H1 (cell line): ENCODE measurements around the gene CFAP92.

Source experiments
- CREB1 ChIP-seq: IDR thresholded peaks from 2 replicates; pipeline ENCODE4 v1.6.1; 2012; ENCODE audit warnings: inconsistent platforms
- HDAC2 ChIP-seq, 2 experiments: fragments of 300-600 bp in 1 of 2; sonication (generic) in 1 of 2; IDR thresholded peaks; 2 replicates each; pipeline ENCODE4 v1.6.1; 2011 to 2012; ENCODE audit warnings: low read depth in 2 of 2, low read length in 2 of 2, mild to moderate bottlenecking in 2 of 2, moderate library complexity in 2 of 2, borderline replicate concordance in 1 of 2, inconsistent platforms in 1 of 2
- JUN ChIP-seq: IDR thresholded peaks from 2 replicates; pipeline ENCODE4 v1.6.1; 2011; ENCODE audit warnings: low read depth, mild to moderate bottlenecking, improper control_type of control experiment, low read length
- POLR2AphosphoS5 ChIP-seq: IDR thresholded peaks from 2 replicates; pipeline ENCODE4 v1.6.1; 2011; ENCODE audit warnings: low read depth, low read length
- RFX5 ChIP-seq: IDR thresholded peaks from 2 replicates; pipeline ENCODE4 v1.6.1; 2011; ENCODE audit warnings: low read depth, low read length, improper control_type of control experiment, borderline replicate concordance
- SP2 ChIP-seq: IDR thresholded peaks from 2 replicates; pipeline ENCODE4 v1.6.1; 2012; ENCODE audit warnings: mild to moderate bottlenecking, low read length, inconsistent platforms
- TF ChIP-seq, protein P1 (sequence below), 3 experiments: IDR thresholded peaks; 1 replicate in 2 of 3; 2 replicates in 1 of 3; pipeline versions ENCODE4 v1.5.1 to v1.6.1; 2011; ENCODE audit warnings: low read length in 3 of 3, mild to moderate bottlenecking in 3 of 3, inconsistent platforms in 2 of 3, low read depth in 1 of 3, moderate library complexity in 1 of 3; ENCODE audit not compliant: insufficient read depth in 1 of 3; ENCODE audit errors: control extremely low read depth in 1 of 3
- TF ChIP-seq, protein P2 (sequence below): IDR thresholded peaks from 2 replicates; pipeline ENCODE4 v1.6.1; 2012; ENCODE audit warnings: inconsistent platforms
- TF ChIP-seq, protein P3 (sequence below): IDR thresholded peaks from 2 replicates; pipeline ENCODE4 v1.6.1; 2011; ENCODE audit warnings: low read depth, mild to moderate bottlenecking, low read length; ENCODE audit not compliant: insufficient read depth

DNA sequence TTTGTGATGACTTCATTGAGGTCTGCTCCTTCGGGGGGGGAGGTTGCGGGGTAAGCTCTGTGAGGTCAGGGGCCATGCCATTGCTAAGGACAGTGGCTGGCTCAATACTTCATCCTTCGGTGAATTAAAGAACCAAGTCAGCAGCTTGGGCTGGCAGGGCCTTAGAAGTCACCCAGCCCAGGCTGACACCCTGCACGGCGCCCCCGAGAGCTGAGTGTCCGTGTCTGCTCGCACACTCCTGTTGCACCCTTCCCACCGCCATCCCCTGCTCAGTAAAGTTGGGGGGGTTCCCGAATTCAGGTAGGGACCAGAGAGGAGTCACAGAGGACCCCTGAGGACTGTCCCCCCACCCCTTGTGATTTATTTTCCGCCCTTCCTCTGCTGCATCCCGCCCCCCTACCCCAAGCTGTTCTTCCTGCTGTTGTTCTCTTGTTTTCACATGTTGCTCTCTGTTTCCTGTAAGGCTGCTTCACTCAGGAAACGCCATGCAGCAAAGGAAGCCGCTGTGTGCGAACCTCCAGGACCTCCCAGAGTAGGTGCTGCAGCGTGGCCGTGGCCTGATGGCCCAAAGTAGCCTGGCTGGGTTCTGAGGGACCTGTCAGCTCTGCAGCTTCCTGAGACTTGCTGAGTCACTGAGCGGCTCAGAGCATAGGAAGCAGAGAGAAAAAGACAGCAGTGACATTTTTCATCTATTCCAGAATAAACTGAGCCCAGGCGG is 21.7 kb upstream of the CFAP92 start:
- TF ChIP-seq, protein P1, sequence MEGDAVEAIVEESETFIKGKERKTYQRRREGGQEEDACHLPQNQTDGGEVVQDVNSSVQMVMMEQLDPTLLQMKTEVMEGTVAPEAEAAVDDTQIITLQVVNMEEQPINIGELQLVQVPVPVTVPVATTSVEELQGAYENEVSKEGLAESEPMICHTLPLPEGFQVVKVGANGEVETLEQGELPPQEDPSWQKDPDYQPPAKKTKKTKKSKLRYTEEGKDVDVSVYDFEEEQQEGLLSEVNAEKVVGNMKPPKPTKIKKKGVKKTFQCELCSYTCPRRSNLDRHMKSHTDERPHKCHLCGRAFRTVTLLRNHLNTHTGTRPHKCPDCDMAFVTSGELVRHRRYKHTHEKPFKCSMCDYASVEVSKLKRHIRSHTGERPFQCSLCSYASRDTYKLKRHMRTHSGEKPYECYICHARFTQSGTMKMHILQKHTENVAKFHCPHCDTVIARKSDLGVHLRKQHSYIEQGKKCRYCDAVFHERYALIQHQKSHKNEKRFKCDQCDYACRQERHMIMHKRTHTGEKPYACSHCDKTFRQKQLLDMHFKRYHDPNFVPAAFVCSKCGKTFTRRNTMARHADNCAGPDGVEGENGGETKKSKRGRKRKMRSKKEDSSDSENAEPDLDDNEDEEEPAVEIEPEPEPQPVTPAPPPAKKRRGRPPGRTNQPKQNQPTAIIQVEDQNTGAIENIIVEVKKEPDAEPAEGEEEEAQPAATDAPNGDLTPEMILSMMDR (IDR thresholded peaks at IDR 0.05; ENCODE audit: control extremely low read depth in 1 of 3, insufficient read depth in 1 of 3, low read depth in 1 of 3, low read length in 3 of 3) = no peak
- TF ChIP-seq HDAC2 (IDR thresholded peaks at IDR 0.05; ENCODE audit: borderline replicate concordance in 1 of 2, low read depth in 2 of 2, low read length in 2 of 2) (no peak), RFX5 (no peak), POLR2AphosphoS5 (no peak), SP2 (no peak), CREB1 (no peak), JUN (no peak)
- TF ChIP-seq, protein P2, sequence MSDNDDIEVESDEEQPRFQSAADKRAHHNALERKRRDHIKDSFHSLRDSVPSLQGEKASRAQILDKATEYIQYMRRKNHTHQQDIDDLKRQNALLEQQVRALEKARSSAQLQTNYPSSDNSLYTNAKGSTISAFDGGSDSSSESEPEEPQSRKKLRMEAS = no peak
- TF ChIP-seq, protein P3, sequence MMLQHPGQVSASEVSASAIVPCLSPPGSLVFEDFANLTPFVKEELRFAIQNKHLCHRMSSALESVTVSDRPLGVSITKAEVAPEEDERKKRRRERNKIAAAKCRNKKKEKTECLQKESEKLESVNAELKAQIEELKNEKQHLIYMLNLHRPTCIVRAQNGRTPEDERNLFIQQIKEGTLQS = no peak
